ENCODE data around the gene MRI1.

- no peak for TF ChIP-seq ZNF274 (IDR thresholded peaks at IDR 0.05; ENCODE audit: low read length)
- no peak for TF ChIP-seq ZNF274 (tag by site-specific recombination; IDR thresholded peaks at IDR 0.05; ENCODE audit: borderline replicate concordance)
- TF ChIP-seq ZNF350 (tag by site-specific recombination; IDR thresholded peaks at IDR 0.05): no peak
- TF ChIP-seq ZNF513 (tag by site-specific recombination; IDR thresholded peaks at IDR 0.05): no peak
- no peak for TF ChIP-seq CTCF (tag by site-specific recombination; IDR thresholded peaks at IDR 0.05)
- TF ChIP-seq ZNF561 (tag by site-specific recombination; IDR thresholded peaks at IDR 0.05; ENCODE audit: borderline replicate concordance): no peak
- TF ChIP-seq SALL2 (tag by site-specific recombination; IDR thresholded peaks at IDR 0.05; ENCODE audit: borderline replicate concordance): no peak
- TF ChIP-seq OVOL3 (tag by site-specific recombination; IDR thresholded peaks at IDR 0.05): no peak
Measured at GRCh38 chr19:13742756-13743155, 21.6 kb upstream of the MRI1 start.
